Measurements from ENCODE around the gene MACO1. TPM values are rescaled to one million over a fixed set of nuclear protein-coding genes. Genes with fewer than 3 reads are reported as not detected.
"Not testable (repeated sequence)": the region's sequence is repeated elsewhere in the genome, so short reads cannot be mapped to it uniquely, and the experiment has no call there.

Gene MACO1
- total RNA-seq = 10 to 100 TPM; 12.6 to 27.2 (median 16.9) TPM

GRCh38 chr1:25430073-25430966 is at the start of gene MACO1:
MACO1 (plus strand) TSS chr1:25430897; CDS start chr1:25431099, 202 bp downstream.
- DNase-seq = peak; percentile 96 to 98

GRCh38 chr1:25382543-25382942 is 48.2 kb upstream of the MACO1 start:
- H3K27ac ChIP-seq; H3K4me3 ChIP-seq; DNase-seq; ATAC-seq (ENCODE audit: low FRiP score in 2 of 2); H3K36me3 ChIP-seq; H3K4me1 ChIP-seq; H3K27me3 ChIP-seq; H3K9me3 ChIP-seq: not testable (repeated sequence)
- 94% methylated on average over 1 of the region's 1 CpG for WGBS, 2 donors

More at GRCh38 chr1:25430073-25430966, at the start of gene MACO1:
- Histone ChIP-seq H3K36me3 (peaks cover 0 to 2% (median 0%) of the 10 kb centered on the region in 4 donors), H3K27ac (peak within 1 kb of the TSS; percentile 87 to 97 (median 94)), H3K4me3 (peak within 1 kb of the TSS; percentile 88 to 97 (median 94)), H3K9me3 (no peaks in the 10 kb centered on the region), H3K27me3 (no peaks in the 10 kb centered on the region), H3K4me1 (peaks cover 31 to 46% (median 38%) of the 10 kb centered on the region in 4 donors)
- peak; percentile 98 to 99 for ATAC-seq (ENCODE audit: low FRiP score in 2 of 2)
- WGBS, 2 donors = 0 to 1% methylated on average over 19 to 59 of the region's 87 CpGs
- TF ChIP-seq POLR2A (IDR thresholded peaks at IDR 0.05) (peak in 3 of 4 donors; percentile 83 to 96 (median 87)), CTCF (IDR thresholded peaks at IDR 0.05) (peak in 1 of 6 experiments; percentile 32), EP300 (IDR thresholded peaks at IDR 0.05) (peak in 2 of 4 donors; percentile 8 to 64), POLR2AphosphoS5 (IDR thresholded peaks at IDR 0.05) (peak; percentile 83 to 86)

- H3K36me3 ChIP-seq; DNase-seq; H3K27me3 ChIP-seq; H3K4me3 ChIP-seq; H3K9me3 ChIP-seq; H3K27ac ChIP-seq; H3K4me1 ChIP-seq; ATAC-seq (ENCODE audit: low FRiP score in 2 of 2): not testable (repeated sequence)
- 76 to 88% methylated on average over 1 of the region's 1 CpG for WGBS, 2 donors
Measured at GRCh38 chr1:25383090-25383489, 47.6 kb upstream of the MACO1 start.

GRCh38 chr1:25383875-25384274 is 46.8 kb upstream of the MACO1 start:
- not testable (repeated sequence) for H3K27ac ChIP-seq; DNase-seq; H3K4me1 ChIP-seq; ATAC-seq (ENCODE audit: low FRiP score in 2 of 2); H3K36me3 ChIP-seq; H3K27me3 ChIP-seq; H3K4me3 ChIP-seq; H3K9me3 ChIP-seq
- WGBS, 2 donors = no CpG with 5 or more reads among the region's 1 CpG

GRCh38 chr1:25387096-25387495 is 43.6 kb upstream of the MACO1 start:
- not testable (repeated sequence) for H3K27ac ChIP-seq; H3K9me3 ChIP-seq; H3K27me3 ChIP-seq; H3K36me3 ChIP-seq; ATAC-seq (ENCODE audit: low FRiP score in 2 of 2); H3K4me1 ChIP-seq; DNase-seq; H3K4me3 ChIP-seq
- 62 to 75% methylated on average over 4 of the region's 4 CpGs for WGBS, 2 donors

GRCh38 chr1:25388691-25389090 is 42.0 kb upstream of the MACO1 start:
- WGBS, 2 donors = 65 to 79% methylated on average over 3 to 6 of the region's 9 CpGs
- not testable (repeated sequence) for DNase-seq; ATAC-seq (ENCODE audit: low FRiP score in 2 of 2); H3K4me3 ChIP-seq; H3K27me3 ChIP-seq; H3K4me1 ChIP-seq; H3K27ac ChIP-seq; H3K9me3 ChIP-seq; H3K36me3 ChIP-seq

- not testable (repeated sequence) for DNase-seq; H3K27ac ChIP-seq; H3K4me1 ChIP-seq; H3K9me3 ChIP-seq; H3K4me3 ChIP-seq; H3K36me3 ChIP-seq; H3K27me3 ChIP-seq; ATAC-seq (ENCODE audit: low FRiP score in 2 of 2)
- WGBS, 2 donors = 63 to 71% methylated on average over 3 of the region's 3 CpGs
Measured at GRCh38 chr1:25389721-25390120, 41.0 kb upstream of the MACO1 start.

- WGBS, 2 donors = 94 to 96% methylated on average over 5 to 6 of the region's 6 CpGs
- no peaks in the 10 kb centered on the region for H3K9me3 ChIP-seq
- no peak for ATAC-seq (ENCODE audit: low FRiP score in 2 of 2)
- no peak overlapping the region for H3K4me3 ChIP-seq
- H3K27ac ChIP-seq = no peak overlapping the region
- no peaks in the 10 kb centered on the region for H3K4me1 ChIP-seq
- no peaks in the 10 kb centered on the region for H3K36me3 ChIP-seq
- no peak for DNase-seq
- TF ChIP-seq POLR2A (IDR thresholded peaks at IDR 0.05) (no peak), EP300 (IDR thresholded peaks at IDR 0.05) (no peak), POLR2AphosphoS5 (IDR thresholded peaks at IDR 0.05) (no peak), CTCF (IDR thresholded peaks at IDR 0.05) (no peak)
- no peaks in the 10 kb centered on the region for H3K27me3 ChIP-seq
Measured at GRCh38 chr1:25392841-25393240, 37.9 kb upstream of the MACO1 start.

- not testable (repeated sequence) for H3K4me1 ChIP-seq, H3K9me3 ChIP-seq, H3K27me3 ChIP-seq, H3K36me3 ChIP-seq, DNase-seq, H3K4me3 ChIP-seq, H3K27ac ChIP-seq
- 46 to 74% methylated on average over 5 to 6 of the region's 10 CpGs for WGBS, 2 donors
- ATAC-seq (ENCODE audit: low FRiP score in 2 of 2) = peak in 1 of 2 donors; percentile 23
Measured at GRCh38 chr1:25397549-25397948, 33.1 kb upstream of the MACO1 start.

GRCh38 chr1:25398079-25398478 is 32.6 kb upstream of the MACO1 start:
- not testable (repeated sequence) for H3K9me3 ChIP-seq; DNase-seq; H3K27ac ChIP-seq; ATAC-seq (ENCODE audit: low FRiP score in 2 of 2); H3K4me3 ChIP-seq; H3K27me3 ChIP-seq; H3K36me3 ChIP-seq; H3K4me1 ChIP-seq
- no CpG with 5 or more reads among the region's 2 CpGs for WGBS, 2 donors

Data from upper lobe of left lung (tissue), 6 donors.